Keratinocyte (primary cell): ENCODE data around the gene DNHD1.

Experiments used
- EZH2 ChIP-seq: IDR thresholded peaks from one replicate; pipeline ENCODE4 v1.6.1; 2012; ENCODE audit warnings: inconsistent platforms, mild to moderate bottlenecking, low read length, moderate library complexity
- TF ChIP-seq, protein P1 (sequence below), 3 experiments: IDR thresholded peaks in 1 of 3; conservative IDR thresholded peaks in 1 of 3; optimal IDR thresholded peaks in 1 of 3; 2 replicates in 2 of 3; 3 replicates in 1 of 3; pipeline versions ENCODE3 to v1.5.1; 2011; ENCODE audit warnings: low read length in 3 of 3, mild to moderate bottlenecking in 3 of 3, moderate library complexity in 2 of 3, control low read depth in 1 of 3, inconsistent platforms in 1 of 3; ENCODE audit not compliant: insufficient read depth in 2 of 3; ENCODE audit errors: extremely low read depth in 1 of 3

DNA sequence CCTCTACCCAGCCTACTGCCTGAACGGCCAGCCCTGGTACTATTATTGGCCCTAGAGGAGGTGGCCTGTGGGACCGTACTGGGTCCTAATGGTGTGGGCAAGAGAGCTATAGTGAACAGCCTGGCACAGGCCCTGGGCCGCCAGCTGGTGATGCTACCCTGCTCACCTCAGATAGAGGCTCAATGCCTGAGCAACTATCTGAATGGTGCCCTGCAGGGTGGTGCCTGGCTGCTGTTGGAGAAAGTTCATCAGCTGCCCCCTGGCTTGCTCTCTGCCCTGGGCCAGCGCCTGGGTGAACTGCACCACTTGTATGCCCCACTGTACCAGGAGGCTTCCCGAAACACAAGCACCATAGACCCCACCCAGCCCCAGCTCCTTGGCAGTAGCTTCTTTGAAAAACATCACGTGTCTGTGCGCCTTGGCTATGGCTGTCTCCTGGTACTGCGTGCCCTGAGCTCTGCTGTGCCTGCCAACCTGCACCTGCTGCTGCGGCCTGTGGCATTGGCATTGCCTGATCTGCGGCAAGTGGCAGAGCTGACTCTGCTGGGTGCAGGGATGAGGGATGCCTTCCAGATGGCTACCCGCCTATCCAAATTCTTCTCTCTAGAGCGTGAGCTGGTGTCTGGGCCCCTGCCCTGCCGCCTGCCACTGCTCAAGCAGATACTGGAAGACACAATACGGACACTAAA is 49.0 kb downstream of the DNHD1 start:
- TF ChIP-seq, protein P1, sequence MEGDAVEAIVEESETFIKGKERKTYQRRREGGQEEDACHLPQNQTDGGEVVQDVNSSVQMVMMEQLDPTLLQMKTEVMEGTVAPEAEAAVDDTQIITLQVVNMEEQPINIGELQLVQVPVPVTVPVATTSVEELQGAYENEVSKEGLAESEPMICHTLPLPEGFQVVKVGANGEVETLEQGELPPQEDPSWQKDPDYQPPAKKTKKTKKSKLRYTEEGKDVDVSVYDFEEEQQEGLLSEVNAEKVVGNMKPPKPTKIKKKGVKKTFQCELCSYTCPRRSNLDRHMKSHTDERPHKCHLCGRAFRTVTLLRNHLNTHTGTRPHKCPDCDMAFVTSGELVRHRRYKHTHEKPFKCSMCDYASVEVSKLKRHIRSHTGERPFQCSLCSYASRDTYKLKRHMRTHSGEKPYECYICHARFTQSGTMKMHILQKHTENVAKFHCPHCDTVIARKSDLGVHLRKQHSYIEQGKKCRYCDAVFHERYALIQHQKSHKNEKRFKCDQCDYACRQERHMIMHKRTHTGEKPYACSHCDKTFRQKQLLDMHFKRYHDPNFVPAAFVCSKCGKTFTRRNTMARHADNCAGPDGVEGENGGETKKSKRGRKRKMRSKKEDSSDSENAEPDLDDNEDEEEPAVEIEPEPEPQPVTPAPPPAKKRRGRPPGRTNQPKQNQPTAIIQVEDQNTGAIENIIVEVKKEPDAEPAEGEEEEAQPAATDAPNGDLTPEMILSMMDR (optimal IDR thresholded peaks at IDR 0.05 in 1 of 3, IDR thresholded peaks at IDR 0.05 in 1 of 3, conservative IDR thresholded peaks at IDR 0.05 in 1 of 3; ENCODE audit: extremely low read depth in 1 of 3, insufficient read depth in 2 of 3, low read length in 3 of 3): no peak
- no peak for TF ChIP-seq EZH2
